Liver (tissue), 9 donors: ENCODE measurements around the gene CNTNAP1. TPM values are rescaled to one million over a fixed set of nuclear protein-coding genes. Genes with fewer than 3 reads are reported as not detected.
A peak's percentile ranks its signal among the peaks of the same experiment; 100 is the strongest.
"Not testable (repeated sequence)": the region's sequence is repeated elsewhere in the genome, so short reads cannot be mapped to it uniquely, and the experiment has no call there.

Experiments
- DNase-seq: peaks from one replicate; pipeline ENCODE4 v3.0.0-alpha.2; 2017; ENCODE audit warnings: low spot score
- H3K27ac ChIP-seq, 2 donors: one replicate each; pipeline ENCODE4 v1.7.0; 2013; ENCODE audit warnings: inconsistent platforms in 2 of 2, low read length in 2 of 2, control low read depth in 1 of 2, low read depth in 1 of 2, mild to moderate bottlenecking in 1 of 2
- H3K27me3 ChIP-seq, 4 donors: one replicate each; pipeline versions ENCODE4 v1.6.1 to v1.7.0; 2013; ENCODE audit warnings: low read length in 3 of 4, inconsistent platforms in 1 of 4, mild to moderate bottlenecking in 1 of 4, moderate library complexity in 1 of 4; ENCODE audit not compliant: control insufficient read depth in 4 of 4, insufficient read depth in 4 of 4
- H3K36me3 ChIP-seq, 4 donors: one replicate each; pipeline versions ENCODE4 v1.6.1 to v1.7.0; 2013; ENCODE audit warnings: low read length in 3 of 4, mild to moderate bottlenecking in 3 of 4, low read depth in 1 of 4, moderate library complexity in 1 of 4; ENCODE audit not compliant: control insufficient read depth in 4 of 4, insufficient read depth in 3 of 4
- H3K4me1 ChIP-seq, 4 donors: one replicate each; pipeline versions ENCODE4 v1.6.1 to v1.7.0; 2013; ENCODE audit warnings: low read length in 3 of 4, mild to moderate bottlenecking in 3 of 4, moderate library complexity in 1 of 4; ENCODE audit not compliant: control insufficient read depth in 4 of 4, insufficient read depth in 4 of 4
- H3K4me3 ChIP-seq, 3 donors: one replicate each; pipeline versions ENCODE4 v1.6.1 to v1.7.0; 2013; ENCODE audit warnings: low read length in 3 of 3, control low read depth in 1 of 3, low read depth in 1 of 3, mild to moderate bottlenecking in 1 of 3
- H3K9ac ChIP-seq, 2 donors: one replicate each; pipeline ENCODE4 v1.7.0; 2013; ENCODE audit warnings: low read length in 2 of 2, mild to moderate bottlenecking in 2 of 2, moderate library complexity in 2 of 2, control low read depth in 1 of 2, low read depth in 1 of 2
- H3K9me3 ChIP-seq, 4 donors: one replicate each; pipeline versions ENCODE4 v1.6.1 to v1.7.0; 2013; ENCODE audit warnings: low read length in 3 of 4; ENCODE audit not compliant: control insufficient read depth in 4 of 4
- EGR1 ChIP-seq, 2 donors: IDR thresholded peaks; 2 replicates each; pipeline ENCODE4 v1.6.1; 2016 to 2018; ENCODE audit warnings: antibody characterized with exemption in 2 of 2, low read depth in 2 of 2
- FOXA2 ChIP-seq: IDR thresholded peaks from 2 replicates; pipeline ENCODE4 v1.6.1; 2016; ENCODE audit warnings: antibody characterized with exemption
- HNF4A ChIP-seq, 2 donors: conservative IDR thresholded peaks; 2 replicates each; pipeline ENCODE4 v1.6.1; 2016; ENCODE audit warnings: antibody characterized with exemption in 2 of 2, mild to moderate bottlenecking in 2 of 2
- HNF4G ChIP-seq: IDR thresholded peaks from 2 replicates; pipeline ENCODE4 v1.6.1; 2016; ENCODE audit warnings: antibody characterized with exemption
- JUND ChIP-seq, 2 donors: IDR thresholded peaks; 2 replicates each; pipeline ENCODE4 v1.6.1; 2016; ENCODE audit warnings: antibody characterized with exemption in 2 of 2
- RAD21 ChIP-seq, 2 donors: IDR thresholded peaks; 2 replicates each; pipeline ENCODE4 v1.6.1; 2016; ENCODE audit warnings: antibody characterized with exemption in 2 of 2, mild to moderate bottlenecking in 2 of 2
- SP1 ChIP-seq: IDR thresholded peaks from 2 replicates; pipeline ENCODE4 v1.6.1; 2018; ENCODE audit warnings: antibody characterized with exemption, mild to moderate bottlenecking
- TAF1 ChIP-seq: conservative IDR thresholded peaks from 2 replicates; pipeline ENCODE4 v1.6.1; 2016; ENCODE audit warnings: antibody characterized with exemption, mild to moderate bottlenecking
- YY1 ChIP-seq: IDR thresholded peaks from 2 replicates; pipeline ENCODE4 v1.6.1; 2016; ENCODE audit warnings: antibody characterized with exemption, mild to moderate bottlenecking
- WGBS: extraction: QIAGEN DNeasy Blood & Tissue Kit; methylation state at CpG from one replicate; pipeline ENCODE4 v1.1.7; 2013; 5-methylcytosine and 5-hydroxymethylcytosine counted together
- polyA plus RNA-seq, 2 donors: library from polyadenylated mRNA; stranded (reverse) in 1 of 2; unstranded in 1 of 2; fragments of 200-250 nt in 1 of 2; fragments of >200 nt in 1 of 2; fragmentation: Nextera tagmentation in 1 of 2; extraction: Ambion mirVana in 1 of 2; gene quantifications; one replicate each; pipeline versions ENCODE4 v1.2.1 to v1.2.3, GENCODE V29; 2013 to 2015
- total RNA-seq, 2 donors: library from RNA; depleted of rRNA; stranded (reverse); fragments of >200 nt; gene quantifications; one replicate each; pipeline ENCODE4 v1.2.3, GENCODE V29; 2014
- TF ChIP-seq, protein P1 (sequence below): IDR thresholded peaks from 2 replicates; pipeline ENCODE4 v1.6.1; 2016; ENCODE audit warnings: antibody characterized with exemption, mild to moderate bottlenecking
- TF ChIP-seq, protein P2 (sequence below): IDR thresholded peaks from 2 replicates; pipeline ENCODE4 v1.6.1; 2016; ENCODE audit warnings: antibody characterized with exemption
- TF ChIP-seq, protein P3 (sequence below): IDR thresholded peaks from 2 replicates; pipeline ENCODE4 v1.6.1; 2016; ENCODE audit warnings: antibody characterized with exemption
- TF ChIP-seq, protein P4 (sequence below): fragments of 150-350 bp; IDR thresholded peaks from 2 replicates; pipeline ENCODE4 v1.5.1; 2017; ENCODE audit warnings: improper control_type of control experiment, low read depth, low read length; ENCODE audit not compliant: missing input control
- donor health status: healthy.
- donor health status: healthy.
- donor health status: healthy.
- donor health status: healthy.
- donor health status: healthy.

Gene CNTNAP1
- total and polyA plus RNA-seq, 4 donors, result 0.08 to 0.75 (median 0.60) TPM

DNA sequence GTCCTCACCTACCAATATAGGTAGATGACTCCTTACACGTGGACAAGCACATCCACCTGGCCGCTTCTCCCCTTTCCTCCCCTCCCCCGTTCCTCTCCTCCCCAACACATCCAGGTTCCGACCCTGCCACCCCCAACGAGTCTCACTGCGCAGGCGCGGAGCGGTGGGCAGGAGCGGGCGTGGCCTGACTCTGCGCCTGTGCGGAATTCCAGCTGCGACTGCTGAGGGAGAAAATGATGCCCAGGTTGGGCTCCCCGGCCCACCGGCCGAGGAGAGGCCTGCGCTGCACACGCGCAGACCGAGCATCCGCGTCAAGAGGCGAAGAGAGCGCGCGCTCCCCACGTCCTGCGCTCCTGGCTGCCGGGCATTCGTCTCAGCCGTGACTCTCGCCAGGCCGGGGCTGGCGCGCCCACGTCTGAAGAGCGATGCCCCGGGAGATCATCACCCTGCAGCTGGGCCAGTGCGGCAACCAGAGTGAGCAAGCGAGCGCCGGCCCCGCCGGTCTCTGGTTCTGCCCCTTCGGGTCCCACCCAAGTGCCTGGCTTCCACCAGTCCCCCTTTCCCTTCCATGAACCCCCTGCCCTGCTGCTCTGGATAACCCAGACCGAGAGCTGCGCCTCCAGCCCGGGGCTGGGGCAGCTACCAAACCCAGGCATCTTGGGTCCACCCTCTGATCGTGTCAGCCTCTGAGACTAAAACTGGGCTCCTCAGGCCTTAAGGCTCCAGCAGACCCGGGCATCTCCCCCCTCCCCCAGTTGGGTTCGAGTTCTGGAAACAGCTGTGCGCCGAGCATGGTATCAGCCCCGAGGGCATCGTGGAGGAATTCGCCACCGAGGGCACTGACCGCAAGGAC, 23.0 kb upstream of the CNTNAP1 start, which contains the start of gene TUBG2:
TUBG2 (plus strand) TSS at position 206 of the 853 bp plus-strand sequence; CDS start at position 426, 220 bp downstream.
- peak; percentile 85 for DNase-seq
- Histone ChIP-seq H3K4me1 (peaks cover 0 to 7% (median 4%) of the 10 kb centered on the region in 4 donors), H3K9me3 (no peaks in the 10 kb centered on the region), H3K27ac (peak within 1 kb of the TSS; percentile 16 to 67), H3K36me3 (peaks cover 0 to 1% (median 0%) of the 10 kb centered on the region in 4 donors), H3K4me3 (peak within 1 kb of the TSS; percentile 36 to 85 (median 62)), H3K27me3 (no peaks in the 10 kb centered on the region), H3K9ac (no peak within 1 kb of the TSS)
- WGBS, result 2% methylated on average over 57 of the region's 59 CpGs
- no peak for TF ChIP-seq EGR1 (IDR thresholded peaks at IDR 0.05; ENCODE audit: low read depth in 2 of 2)
- no peak for TF ChIP-seq SP1
- TF ChIP-seq, protein P1, sequence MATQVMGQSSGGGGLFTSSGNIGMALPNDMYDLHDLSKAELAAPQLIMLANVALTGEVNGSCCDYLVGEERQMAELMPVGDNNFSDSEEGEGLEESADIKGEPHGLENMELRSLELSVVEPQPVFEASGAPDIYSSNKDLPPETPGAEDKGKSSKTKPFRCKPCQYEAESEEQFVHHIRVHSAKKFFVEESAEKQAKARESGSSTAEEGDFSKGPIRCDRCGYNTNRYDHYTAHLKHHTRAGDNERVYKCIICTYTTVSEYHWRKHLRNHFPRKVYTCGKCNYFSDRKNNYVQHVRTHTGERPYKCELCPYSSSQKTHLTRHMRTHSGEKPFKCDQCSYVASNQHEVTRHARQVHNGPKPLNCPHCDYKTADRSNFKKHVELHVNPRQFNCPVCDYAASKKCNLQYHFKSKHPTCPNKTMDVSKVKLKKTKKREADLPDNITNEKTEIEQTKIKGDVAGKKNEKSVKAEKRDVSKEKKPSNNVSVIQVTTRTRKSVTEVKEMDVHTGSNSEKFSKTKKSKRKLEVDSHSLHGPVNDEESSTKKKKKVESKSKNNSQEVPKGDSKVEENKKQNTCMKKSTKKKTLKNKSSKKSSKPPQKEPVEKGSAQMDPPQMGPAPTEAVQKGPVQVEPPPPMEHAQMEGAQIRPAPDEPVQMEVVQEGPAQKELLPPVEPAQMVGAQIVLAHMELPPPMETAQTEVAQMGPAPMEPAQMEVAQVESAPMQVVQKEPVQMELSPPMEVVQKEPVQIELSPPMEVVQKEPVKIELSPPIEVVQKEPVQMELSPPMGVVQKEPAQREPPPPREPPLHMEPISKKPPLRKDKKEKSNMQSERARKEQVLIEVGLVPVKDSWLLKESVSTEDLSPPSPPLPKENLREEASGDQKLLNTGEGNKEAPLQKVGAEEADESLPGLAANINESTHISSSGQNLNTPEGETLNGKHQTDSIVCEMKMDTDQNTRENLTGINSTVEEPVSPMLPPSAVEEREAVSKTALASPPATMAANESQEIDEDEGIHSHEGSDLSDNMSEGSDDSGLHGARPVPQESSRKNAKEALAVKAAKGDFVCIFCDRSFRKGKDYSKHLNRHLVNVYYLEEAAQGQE, result no peak
- TF ChIP-seq JUND (IDR thresholded peaks at IDR 0.05), result no peak
- peak in 1 of 2 donors; percentile 23 for TF ChIP-seq RAD21 (IDR thresholded peaks at IDR 0.05)
- TF ChIP-seq YY1, result peak; percentile 89

DNA sequence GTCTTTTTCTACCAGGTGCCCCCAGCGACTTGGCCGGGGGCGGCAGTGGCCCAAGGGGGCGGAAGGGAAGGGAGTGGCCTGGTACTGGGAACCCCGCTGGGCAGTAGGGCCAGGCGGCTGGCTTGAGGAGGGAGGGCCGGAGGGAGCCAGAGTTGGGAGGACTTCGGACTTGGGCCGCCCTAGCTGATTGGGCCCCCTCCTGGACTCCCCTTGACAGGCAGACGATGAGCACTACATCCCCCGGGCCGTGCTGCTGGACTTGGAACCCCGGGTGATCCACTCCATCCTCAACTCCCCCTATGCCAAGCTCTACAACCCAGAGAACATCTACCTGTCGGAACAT, 22.4 kb upstream of the CNTNAP1 start:
- not testable (repeated sequence) for H3K27ac ChIP-seq, H3K9me3 ChIP-seq, H3K36me3 ChIP-seq, DNase-seq, H3K9ac ChIP-seq, H3K4me1 ChIP-seq, H3K27me3 ChIP-seq
- H3K4me3 ChIP-seq, result peak overlapping the region in 1 of 3 donors; percentile 62
- WGBS, result 95% methylated on average over 1 of the region's 14 CpGs

DNA sequence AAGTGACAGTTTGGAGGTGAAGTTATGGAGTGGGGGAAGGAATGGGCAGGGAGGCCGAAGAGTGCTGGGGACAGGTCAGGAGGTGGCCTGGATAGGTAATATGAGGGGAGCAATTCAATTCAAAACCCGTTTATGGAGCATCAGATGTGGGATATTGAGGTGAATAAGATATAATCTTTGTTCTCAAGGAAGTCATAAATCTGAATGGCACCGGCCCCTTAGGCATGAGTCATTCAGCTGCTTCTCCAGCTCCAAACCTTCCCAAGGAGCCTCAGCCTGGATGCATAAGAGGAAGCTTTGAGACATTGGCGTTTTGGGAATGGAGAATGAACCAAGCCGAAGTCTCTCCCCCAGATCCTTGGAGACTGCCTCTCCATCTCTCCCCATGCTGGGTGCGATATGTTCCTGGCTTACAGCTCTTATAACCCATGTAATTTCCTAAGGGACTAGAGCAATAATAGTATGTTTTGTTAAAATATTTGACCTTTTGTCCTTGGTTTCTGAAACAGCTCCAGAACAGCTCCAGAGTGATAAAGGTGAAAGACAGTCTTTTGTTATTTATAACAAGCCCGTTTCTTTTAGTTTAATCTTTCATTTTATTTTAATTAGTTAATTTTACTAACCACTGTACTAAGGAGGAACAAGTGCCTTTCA, 21.5 kb upstream of the CNTNAP1 start:
- no peaks in the 10 kb centered on the region for H3K27me3 ChIP-seq
- H3K4me3 ChIP-seq, result no peak overlapping the region
- peaks cover 0 to 3% (median 0%) of the 10 kb centered on the region in 4 donors for H3K36me3 ChIP-seq
- H3K9me3 ChIP-seq, result no peaks in the 10 kb centered on the region
- peaks cover 0 to 7% (median 4%) of the 10 kb centered on the region in 4 donors for H3K4me1 ChIP-seq
- H3K9ac ChIP-seq, result no peak overlapping the region
- 79% methylated on average over 7 of the region's 7 CpGs for WGBS
- DNase-seq, result no peak
- no peak overlapping the region for H3K27ac ChIP-seq
- TF ChIP-seq JUND (IDR thresholded peaks at IDR 0.05), result no peak
- TF ChIP-seq, protein P2, sequence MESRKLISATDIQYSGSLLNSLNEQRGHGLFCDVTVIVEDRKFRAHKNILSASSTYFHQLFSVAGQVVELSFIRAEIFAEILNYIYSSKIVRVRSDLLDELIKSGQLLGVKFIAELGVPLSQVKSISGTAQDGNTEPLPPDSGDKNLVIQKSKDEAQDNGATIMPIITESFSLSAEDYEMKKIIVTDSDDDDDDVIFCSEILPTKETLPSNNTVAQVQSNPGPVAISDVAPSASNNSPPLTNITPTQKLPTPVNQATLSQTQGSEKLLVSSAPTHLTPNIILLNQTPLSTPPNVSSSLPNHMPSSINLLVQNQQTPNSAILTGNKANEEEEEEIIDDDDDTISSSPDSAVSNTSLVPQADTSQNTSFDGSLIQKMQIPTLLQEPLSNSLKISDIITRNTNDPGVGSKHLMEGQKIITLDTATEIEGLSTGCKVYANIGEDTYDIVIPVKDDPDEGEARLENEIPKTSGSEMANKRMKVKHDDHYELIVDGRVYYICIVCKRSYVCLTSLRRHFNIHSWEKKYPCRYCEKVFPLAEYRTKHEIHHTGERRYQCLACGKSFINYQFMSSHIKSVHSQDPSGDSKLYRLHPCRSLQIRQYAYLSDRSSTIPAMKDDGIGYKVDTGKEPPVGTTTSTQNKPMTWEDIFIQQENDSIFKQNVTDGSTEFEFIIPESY, result no peak
- TF ChIP-seq, protein P3, sequence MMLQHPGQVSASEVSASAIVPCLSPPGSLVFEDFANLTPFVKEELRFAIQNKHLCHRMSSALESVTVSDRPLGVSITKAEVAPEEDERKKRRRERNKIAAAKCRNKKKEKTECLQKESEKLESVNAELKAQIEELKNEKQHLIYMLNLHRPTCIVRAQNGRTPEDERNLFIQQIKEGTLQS, result no peak
- no peak for TF ChIP-seq FOXA2
- TF ChIP-seq HNF4A (conservative IDR thresholded peaks at IDR 0.05), result no peak
- TF ChIP-seq HNF4G, result no peak
- TF ChIP-seq, protein P1, result no peak
- no peak for TF ChIP-seq TAF1
- TF ChIP-seq EGR1 (IDR thresholded peaks at IDR 0.05; ENCODE audit: low read depth in 2 of 2), result no peak
- TF ChIP-seq, protein P4, sequence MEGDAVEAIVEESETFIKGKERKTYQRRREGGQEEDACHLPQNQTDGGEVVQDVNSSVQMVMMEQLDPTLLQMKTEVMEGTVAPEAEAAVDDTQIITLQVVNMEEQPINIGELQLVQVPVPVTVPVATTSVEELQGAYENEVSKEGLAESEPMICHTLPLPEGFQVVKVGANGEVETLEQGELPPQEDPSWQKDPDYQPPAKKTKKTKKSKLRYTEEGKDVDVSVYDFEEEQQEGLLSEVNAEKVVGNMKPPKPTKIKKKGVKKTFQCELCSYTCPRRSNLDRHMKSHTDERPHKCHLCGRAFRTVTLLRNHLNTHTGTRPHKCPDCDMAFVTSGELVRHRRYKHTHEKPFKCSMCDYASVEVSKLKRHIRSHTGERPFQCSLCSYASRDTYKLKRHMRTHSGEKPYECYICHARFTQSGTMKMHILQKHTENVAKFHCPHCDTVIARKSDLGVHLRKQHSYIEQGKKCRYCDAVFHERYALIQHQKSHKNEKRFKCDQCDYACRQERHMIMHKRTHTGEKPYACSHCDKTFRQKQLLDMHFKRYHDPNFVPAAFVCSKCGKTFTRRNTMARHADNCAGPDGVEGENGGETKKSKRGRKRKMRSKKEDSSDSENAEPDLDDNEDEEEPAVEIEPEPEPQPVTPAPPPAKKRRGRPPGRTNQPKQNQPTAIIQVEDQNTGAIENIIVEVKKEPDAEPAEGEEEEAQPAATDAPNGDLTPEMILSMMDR, result no peak
